GM18517 (cell line): Measurements from ENCODE around the gene PCDHB16.
"Not testable (repeated sequence)": the region's sequence is repeated elsewhere in the genome, so short reads cannot be mapped to it uniquely, and the experiment has no call there.

Experiments
- ATAC-seq: cut with Tn5 transposase; IDR thresholded peaks from one replicate; pipeline ENCODE4 v1.9.1; 2021; ENCODE audit warnings: mild to moderate bottlenecking, moderate library complexity; ENCODE audit not compliant: unreplicated experiment

Gene PCDHB16

GRCh38 chr5:141180313-141180712 lies 1.9 kb upstream of the PCDHB16 start:
- no peak for ATAC-seq

- not testable (repeated sequence) for ATAC-seq
These were observed 2.1 kb downstream of the PCDHB16 start for GRCh38 chr5:141184117-141184855.

GRCh38 chr5:141186897-141187512 lies 4.8 kb downstream of the PCDHB16 start, which contains the start of gene PCDHB9:
PCDHB9 (plus strand) TSS chr5:141187161; CDS start chr5:141187319, 158 bp downstream.
- ATAC-seq = no peak

GRCh38 chr5:141188682-141189081 lies 6.5 kb downstream of the PCDHB16 start:
- ATAC-seq = not testable (repeated sequence)

DNA sequence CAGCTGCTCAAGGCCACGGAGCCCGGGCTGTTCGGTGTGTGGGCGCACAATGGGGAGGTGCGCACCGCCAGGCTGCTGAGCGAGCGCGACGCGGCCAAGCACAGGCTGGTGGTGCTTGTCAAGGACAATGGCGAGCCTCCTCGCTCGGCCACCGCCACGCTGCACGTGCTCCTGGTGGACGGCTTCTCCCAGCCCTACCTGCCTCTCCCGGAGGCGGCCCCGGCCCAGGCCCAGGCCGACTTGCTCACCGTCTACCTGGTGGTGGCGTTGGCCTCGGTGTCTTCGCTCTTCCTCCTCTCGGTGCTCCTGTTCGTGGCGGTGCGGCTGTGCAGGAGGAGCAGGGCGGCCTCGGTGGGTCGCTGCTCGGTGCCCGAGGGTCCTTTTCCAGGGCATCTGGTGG lies 6.9 kb downstream of the PCDHB16 start:
- ATAC-seq = not testable (repeated sequence)

DNA sequence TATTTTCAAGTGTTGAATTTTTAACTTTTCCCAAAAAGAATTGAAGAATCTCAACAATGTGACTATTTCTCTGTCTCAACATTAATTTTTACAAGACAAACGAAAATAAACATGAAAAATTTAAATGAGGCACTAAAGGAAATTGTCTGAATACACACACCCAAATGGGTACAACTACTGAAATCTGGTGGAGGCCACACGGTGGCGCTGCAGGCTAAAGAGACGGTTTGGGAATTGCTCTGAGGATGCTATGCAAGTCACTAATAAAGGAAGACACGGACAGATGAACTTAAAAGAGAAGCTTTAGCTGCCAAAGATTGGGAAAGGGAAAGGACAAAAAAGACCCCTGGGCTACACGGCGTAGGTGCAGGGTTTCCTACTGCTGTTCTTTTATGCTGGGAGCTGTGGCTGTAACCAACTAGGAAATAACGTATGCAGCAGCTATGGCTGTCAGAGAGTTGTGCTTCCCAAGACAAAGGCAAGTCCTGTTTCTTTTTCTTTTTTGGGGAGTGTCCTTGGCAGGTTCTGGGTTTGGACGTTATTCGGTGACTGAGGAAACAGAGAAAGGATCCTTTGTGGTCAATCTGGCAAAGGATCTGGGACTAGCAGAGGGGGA lies 10.0 kb downstream of the PCDHB16 start, which contains the start of gene PCDHB10:
Gene PCDHB10 (plus strand): TSS at position 244 of the 616 bp plus-strand sequence. CDS start 200 bp downstream, at position 444.
- no peak for ATAC-seq

DNA sequence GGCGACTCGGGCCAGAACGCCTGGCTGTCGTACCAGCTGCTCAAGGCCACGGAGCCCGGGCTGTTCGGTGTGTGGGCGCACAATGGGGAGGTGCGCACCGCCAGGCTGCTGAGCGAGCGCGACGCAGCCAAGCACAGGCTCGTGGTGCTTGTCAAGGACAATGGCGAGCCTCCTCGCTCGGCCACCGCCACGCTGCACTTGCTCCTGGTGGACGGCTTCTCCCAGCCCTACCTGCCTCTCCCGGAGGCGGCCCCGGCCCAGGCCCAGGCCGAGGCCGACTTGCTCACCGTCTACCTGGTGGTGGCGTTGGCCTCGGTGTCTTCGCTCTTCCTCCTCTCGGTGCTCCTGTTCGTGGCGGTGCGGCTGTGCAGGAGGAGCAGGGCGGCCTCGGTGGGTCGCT lies 12.1 kb downstream of the PCDHB16 start:
- ATAC-seq = not testable (repeated sequence)

- no peak for ATAC-seq
These were observed 14.2 kb downstream of the PCDHB16 start for GRCh38 chr5:141196363-141196762.

DNA sequence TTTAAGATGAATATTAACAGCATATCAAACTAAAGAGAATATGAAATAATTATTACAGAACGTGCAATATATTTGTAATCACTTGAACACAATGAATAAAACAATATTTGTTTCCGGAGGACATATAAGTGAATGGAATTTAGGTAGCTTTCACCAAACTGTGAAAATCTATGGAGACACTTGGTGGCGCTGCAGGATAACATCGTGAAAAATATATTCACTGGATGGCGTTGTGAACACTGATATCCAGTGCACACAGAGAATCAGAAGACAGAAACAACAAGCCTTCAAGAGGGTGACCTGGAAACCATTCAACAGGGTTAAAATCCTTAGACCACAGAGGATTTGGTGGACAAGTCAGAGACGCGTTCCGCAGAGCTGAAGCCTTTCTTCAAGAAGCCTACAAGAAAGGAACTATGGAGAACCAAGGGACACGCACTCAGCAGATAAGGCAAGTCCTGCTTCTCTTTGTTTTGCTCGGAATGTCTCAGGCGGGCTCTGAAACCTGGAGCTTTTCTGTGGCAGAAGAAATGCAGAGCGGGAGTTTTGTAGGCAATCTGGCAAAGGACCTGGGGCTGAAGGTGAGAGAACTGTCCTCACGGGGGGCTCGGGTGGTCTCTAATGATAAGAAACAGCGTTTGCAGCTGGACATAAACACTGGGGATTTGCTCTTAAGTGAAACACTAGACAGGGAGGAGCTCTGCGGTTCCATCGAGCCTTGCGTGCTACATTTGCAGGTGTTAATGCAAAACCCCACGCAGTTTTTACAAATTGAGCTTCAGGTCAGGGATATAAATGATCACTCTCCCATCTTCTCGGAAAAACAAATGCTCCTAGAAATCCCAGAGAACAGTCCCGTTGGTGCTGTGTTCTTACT lies 17.4 kb downstream of the PCDHB16 start, which contains the start of gene PCDHB11:
Gene PCDHB11 (plus strand): TSS at position 269 of the 877 bp plus-strand sequence. CDS start 148 bp downstream, at position 417.
- no peak for ATAC-seq

- ATAC-seq = not testable (repeated sequence)
These were observed 18.9 kb downstream of the PCDHB16 start for GRCh38 chr5:141201126-141201525.

DNA sequence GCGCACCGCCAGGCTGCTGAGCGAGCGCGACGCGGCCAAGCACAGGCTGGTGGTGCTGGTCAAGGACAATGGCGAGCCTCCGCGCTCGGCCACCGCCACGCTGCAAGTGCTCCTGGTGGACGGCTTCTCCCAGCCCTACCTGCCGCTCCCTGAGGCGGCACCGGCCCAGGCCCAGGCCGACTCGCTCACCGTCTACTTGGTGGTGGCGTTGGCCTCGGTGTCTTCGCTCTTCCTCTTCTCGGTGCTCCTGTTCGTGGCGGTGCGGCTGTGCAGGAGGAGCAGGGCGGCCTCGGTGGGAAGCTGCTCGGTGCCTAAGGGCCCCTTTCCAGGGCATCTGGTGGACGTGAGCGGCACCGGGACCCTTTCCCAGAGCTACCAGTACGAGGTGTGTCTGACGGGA lies 19.5 kb downstream of the PCDHB16 start:
- not testable (repeated sequence) for ATAC-seq

- no peak for ATAC-seq
These were observed 26.3 kb downstream of the PCDHB16 start, which contains the start of gene PCDHB12 for GRCh38 chr5:141208478-141208877. PCDHB12 (plus strand) TSS chr5:141208719; CDS start chr5:141208908, 189 bp downstream.

DNA sequence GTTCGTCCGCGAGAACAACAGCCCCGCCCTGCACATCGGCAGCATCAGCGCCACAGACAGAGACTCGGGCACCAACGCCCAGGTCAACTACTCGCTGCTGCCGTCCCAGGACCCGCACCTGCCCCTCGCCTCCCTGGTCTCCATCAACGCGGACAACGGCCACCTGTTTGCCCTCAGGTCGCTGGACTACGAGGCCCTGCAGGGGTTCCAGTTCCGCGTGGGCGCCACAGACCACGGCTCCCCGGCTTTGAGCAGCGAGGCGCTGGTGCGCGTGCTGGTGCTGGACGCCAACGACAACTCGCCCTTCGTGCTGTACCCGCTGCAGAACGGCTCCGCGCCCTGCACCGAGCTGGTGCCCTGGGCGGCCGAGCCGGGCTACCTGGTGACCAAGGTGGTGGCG lies 28.1 kb downstream of the PCDHB16 start:
- ATAC-seq = not testable (repeated sequence)

- not testable (repeated sequence) for ATAC-seq
These were observed 28.7 kb downstream of the PCDHB16 start for GRCh38 chr5:141210849-141211248.

GRCh38 chr5:141213656-141214339 lies 31.6 kb downstream of the PCDHB16 start, which contains the start of gene PCDHB13:
PCDHB13 (plus strand) TSS chr5:141213919; CDS start chr5:141214124, 205 bp downstream.
- not testable (repeated sequence) for ATAC-seq

- ATAC-seq = not testable (repeated sequence)
These were observed 32.4 kb downstream of the PCDHB16 start for GRCh38 chr5:141214583-141214982.

- ATAC-seq = not testable (repeated sequence)
These were observed 33.3 kb downstream of the PCDHB16 start for GRCh38 chr5:141215504-141215903.

DNA sequence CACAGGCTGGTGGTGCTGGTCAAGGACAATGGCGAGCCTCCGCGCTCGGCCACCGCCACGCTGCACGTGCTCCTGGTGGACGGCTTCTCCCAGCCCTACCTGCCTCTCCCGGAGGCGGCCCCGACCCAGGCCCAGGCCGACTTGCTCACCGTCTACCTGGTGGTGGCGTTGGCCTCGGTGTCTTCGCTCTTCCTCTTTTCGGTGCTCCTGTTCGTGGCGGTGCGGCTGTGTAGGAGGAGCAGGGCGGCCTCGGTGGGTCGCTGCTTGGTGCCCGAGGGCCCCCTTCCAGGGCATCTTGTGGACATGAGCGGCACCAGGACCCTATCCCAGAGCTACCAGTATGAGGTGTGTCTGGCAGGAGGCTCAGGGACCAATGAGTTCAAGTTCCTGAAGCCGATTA lies 33.8 kb downstream of the PCDHB16 start:
- ATAC-seq = not testable (repeated sequence)

GRCh38 chr5:141223112-141223783 lies 41.1 kb downstream of the PCDHB16 start, which contains the start of gene PCDHB14:
PCDHB14 (plus strand) TSS chr5:141223343; CDS start chr5:141223506, 163 bp downstream.
- no peak for ATAC-seq
